ENCODE data around the gene COX8C. TPM values are rescaled to one million over a fixed set of nuclear protein-coding genes. Genes with fewer than 3 reads are reported as not detected.

Gene COX8C
- total and polyA plus RNA-seq, 10 of the 15 experiments (the other 5 are each of a cell fraction or from before 2014, with no cell fraction given) = 0.15 to 0.20 TPM; not detected in 8

GRCh38 chr14:93332853-93333630 is 13.9 kb upstream of the COX8C start, which contains the start of gene BTBD7 (continued):
- peak; percentile 90 for TF ChIP-seq POLR2A (IDR thresholded peaks at IDR 0.05; ENCODE audit: low read depth, low read length)
- peak; percentile 42 for TF ChIP-seq POLR2AphosphoS5 (IDR thresholded peaks at IDR 0.05; ENCODE audit: low read length)
- no peak for TF ChIP-seq IRF5 (IDR thresholded peaks at IDR 0.05; ENCODE audit: borderline replicate concordance)
- peak; percentile 97 for TF ChIP-seq MAX (IDR thresholded peaks at IDR 0.05; ENCODE audit: low read depth, low read length)
- peak; percentile 72 for TF ChIP-seq MXI1 (IDR thresholded peaks at IDR 0.05; ENCODE audit: low read depth, low read length)
- TF ChIP-seq ATF3 (IDR thresholded peaks at IDR 0.05; ENCODE audit: borderline replicate concordance, extremely low read depth, low read depth, low read length) = peak; percentile 77; the same call in 1 of the 2 replicates
- TF ChIP-seq RELA (IDR thresholded peaks at IDR 0.05; ENCODE audit: borderline replicate concordance, partially characterized antibody) = peak; percentile 26
- 0 out of 2 replicates have a peak, but pooled peaks have one; percentile 21 for TF ChIP-seq SIN3A (IDR thresholded peaks at IDR 0.05; ENCODE audit: low read depth, low read length)
- TF ChIP-seq NRF1 (conservative IDR thresholded peaks at IDR 0.05; ENCODE audit: low read depth, low read length) = peak; percentile 76
- TF ChIP-seq SREBF1 (IDR thresholded peaks at IDR 0.05; ENCODE audit: low read length) = no peak
- TF ChIP-seq POLR2AphosphoS2 (IDR thresholded peaks at IDR 0.05; ENCODE audit: low read depth, low read length) = peak; percentile 48; the same call in 1 of the 2 replicates
- TF ChIP-seq ETV6 (conservative IDR thresholded peaks at IDR 0.05 in 1 of 2, IDR thresholded peaks at IDR 0.05 in 1 of 2; ENCODE audit: borderline replicate concordance in 1 of 2, low read depth in 1 of 2) = no peak
- TF ChIP-seq ZNF592 (IDR thresholded peaks at IDR 0.05) = 0 out of 2 replicates have a peak, but pooled peaks have one; percentile 24
- TF ChIP-seq CREB1 (IDR thresholded peaks at IDR 0.05; ENCODE audit: low read depth) = peak; percentile 89
- TF ChIP-seq CREM (IDR thresholded peaks at IDR 0.05; ENCODE audit: low read depth) = peak; percentile 64; the same call in 1 of the 2 replicates
- TF ChIP-seq ATF7 (IDR thresholded peaks at IDR 0.05; ENCODE audit: low read depth) = peak; percentile 52
- TF ChIP-seq POU2F2 (IDR thresholded peaks at IDR 0.05; ENCODE audit: borderline replicate concordance, low read depth, low read length) = peak; percentile 17; the same call in 1 of the 3 replicates
- 0 out of 2 replicates have a peak, but pooled peaks have one; percentile 33 for TF ChIP-seq HCFC1 (IDR thresholded peaks at IDR 0.05; ENCODE audit: low read length)
- peak; percentile 70 to 88; a peak in 3 of 4 replicates for TF ChIP-seq BHLHE40 (IDR thresholded peaks at IDR 0.05; ENCODE audit: borderline replicate concordance in 1 of 2, low read depth in 2 of 2, low read length in 1 of 2)
- TF ChIP-seq TAF1 (IDR thresholded peaks at IDR 0.05; ENCODE audit: borderline replicate concordance, low read depth, low read length) = peak; percentile 86
- TF ChIP-seq SMARCA5 (IDR thresholded peaks at IDR 0.05) = peak; percentile 62; the same call in 1 of the 2 replicates
- TF ChIP-seq IKZF1 (conservative IDR thresholded peaks at IDR 0.05) = peak; percentile 64

Data from GM12878 (cell line).